EL (cell line): ENCODE results near the gene MSMO1.
"Not testable (repeated sequence)": the region's sequence is repeated elsewhere in the genome, so short reads cannot be mapped to it uniquely, and the experiment has no call there.

Experiments used
- DNase-seq: peaks from one replicate; pipeline ENCODE4 v3.0.0-alpha.2; 2016

MSMO1 gene

GRCh38 chr4:165325732-165326512 lies 1.5 kb upstream of the MSMO1 start:
- peak; percentile 85 for DNase-seq

GRCh38 chr4:165326831-165327210 lies 648 bp upstream of the MSMO1 start:
- no peak for DNase-seq

- DNase-seq: no peak
Observed at GRCh38 chr4:165328101-165328425, 594 bp downstream of the MSMO1 start.

- DNase-seq: no peak
Observed at GRCh38 chr4:165328708-165329107, 1.2 kb downstream of the MSMO1 start.

GRCh38 chr4:165330071-165330470 lies 2.6 kb downstream of the MSMO1 start:
- no peak for DNase-seq

- DNase-seq: no peak
Observed at GRCh38 chr4:165330666-165331065, 3.2 kb downstream of the MSMO1 start.

GRCh38 chr4:165331359-165331758 lies 3.9 kb downstream of the MSMO1 start:
- DNase-seq: no peak

- no peak for DNase-seq
Observed at GRCh38 chr4:165331823-165332222, 4.4 kb downstream of the MSMO1 start.

- DNase-seq: no peak
Observed at GRCh38 chr4:165332502-165332901, 5.0 kb downstream of the MSMO1 start.

- DNase-seq: no peak
Observed at GRCh38 chr4:165335163-165335703, 7.8 kb downstream of the MSMO1 start.

- no peak for DNase-seq
Observed at GRCh38 chr4:165336743-165337142, 9.3 kb downstream of the MSMO1 start.

- DNase-seq: not testable (repeated sequence)
Observed at GRCh38 chr4:165342340-165342739, 14.9 kb downstream of the MSMO1 start.

GRCh38 chr4:165343353-165344191 lies 16.1 kb downstream of the MSMO1 start:
- DNase-seq: no peak

- no peak for DNase-seq
Observed at GRCh38 chr4:165345666-165346417, 18.4 kb downstream of the MSMO1 start.

- DNase-seq: no peak
Observed at GRCh38 chr4:165347647-165348569, 20.4 kb downstream of the MSMO1 start.

GRCh38 chr4:165351359-165352130 lies 24.1 kb downstream of the MSMO1 start:
- no peak for DNase-seq

GRCh38 chr4:165355900-165356300 lies 28.4 kb downstream of the MSMO1 start:
- DNase-seq: peak; percentile 22

GRCh38 chr4:165359506-165359905 lies 32.0 kb downstream of the MSMO1 start:
- DNase-seq: no peak

GRCh38 chr4:165360041-165360695 lies 32.7 kb downstream of the MSMO1 start:
- DNase-seq: no peak

- no peak for DNase-seq
Observed at GRCh38 chr4:165360985-165361670, 33.7 kb downstream of the MSMO1 start.
